ENCODE measurements around the gene PLEKHG2. TPM values are rescaled to one million over a fixed set of nuclear protein-coding genes. Genes with fewer than 3 reads are reported as not detected.

Gene PLEKHG2
- total and polyA plus RNA-seq, 9 of the 15 experiments (the other 6 are each of a cell fraction or from before 2014, with no cell fraction given): 0.98 to 45.7 (median 9.8) TPM

GRCh38 chr19:39428283-39429112 lies 16.0 kb downstream of the PLEKHG2 start:
- Histone ChIP-seq H2AFZ (ENCODE audit: low read depth, low read length) (no peak overlapping the region), H3K4me3 (no peak overlapping the region)

GRCh38 chr19:39430675-39431593 lies 18.5 kb downstream of the PLEKHG2 start:
- intact Hi-C loops (cut with micrococcal nuclease): no loop called here
- TF ChIP-seq E2F4 (CRISPR knock-in tag; IDR thresholded peaks at IDR 0.05; ENCODE audit: low read depth) (no peak), HNRNPK (IDR thresholded peaks at IDR 0.05; ENCODE audit: low read depth, low read length, poor library complexity, severe bottlenecking) (no peak), ZBTB43 (CRISPR knock-in tag; IDR thresholded peaks at IDR 0.05) (no peak), U2AF2 (optimal IDR thresholded peaks at IDR 0.05; ENCODE audit: low read depth, low read length) (no peak), NFIC (IDR thresholded peaks at IDR 0.05) (no peak), E2F6 (IDR thresholded peaks at IDR 0.05; ENCODE audit: borderline replicate concordance in 1 of 2, extremely low read depth in 1 of 2, insufficient read depth in 1 of 2, insufficient read length in 1 of 2, low read depth in 1 of 2, low read length in 1 of 2, poor library complexity in 1 of 2, severe bottlenecking in 1 of 2) (peak; percentile 70 to 91)

More at GRCh38 chr19:39428283-39429112, 16.0 kb downstream of the PLEKHG2 start:
- DNase-seq (ENCODE audit: extremely low read depth in 1 of 4, low spot score in 3 of 4) (no peak), FAIRE-seq (no peak), ATAC-seq (no peak)
- Histone ChIP-seq H4K20me1 (replicated peaks; ENCODE audit: control insufficient read depth, insufficient read depth, low read length) (peaks cover 8% of the 10 kb centered on the region; the same call in 1 of the 2 replicates), H3K27ac (ENCODE audit: extremely low read depth, low read depth, low read length) (no peak overlapping the region), H3K4me1 (replicated peaks in 1 of 2; ENCODE audit: control insufficient read depth in 2 of 2, insufficient read depth in 2 of 2, low read length in 2 of 2) (peaks cover 15 to 30% of the 10 kb centered on the region in 2 experiments), H3K9me1 (ENCODE audit: control insufficient read depth, insufficient read depth, low read length) (no peaks in the 10 kb centered on the region), H3K9me3 (replicated peaks; ENCODE audit: control insufficient read depth, insufficient read depth, low read depth, low read length) (no peaks in the 10 kb centered on the region), H3K4me2 (ENCODE audit: insufficient read depth, low read length) (no peak overlapping the region), H3K36me3 (ENCODE audit: control insufficient read depth, insufficient read depth, low read length) (peaks cover 27% of the 10 kb centered on the region), H3K27me3 (ENCODE audit: control insufficient read depth in 2 of 2, insufficient read depth in 2 of 2, low read length in 2 of 2) (no peaks in the 10 kb centered on the region), H3K9ac (ENCODE audit: insufficient read depth in 1 of 2, low read depth in 2 of 2, low read length in 2 of 2) (peak overlapping the region in 1 of 2 experiments; percentile 51; a peak in 2 of 4 replicates), H3K79me2 (ENCODE audit: control insufficient read depth, insufficient read depth, low read length) (peaks cover 9% of the 10 kb centered on the region)
- in situ Hi-C loops (cut with MboI): no loop called here
- no TSS peak for BruUV-seq (replicated peaks)
- ChIA-PET POLR2A (interaction anchor here (0.6 to 9.1 kb wide), 4 partner anchors 5 to 68 kb away, joined by 3 to 141 read pairs (median 5); partner anchors contain the start of gene RPS16), CTCF (ENCODE audit: low intra/inter-chr PET ratio) (no interaction called here)
- TF ChIP-seq POLR2G (IDR thresholded peaks at IDR 0.05; ENCODE audit: low read depth, low read length): peak; percentile 58
- no peak for TF ChIP-seq ZNF134 (CRISPR knock-in tag; conservative IDR thresholded peaks at IDR 0.05)
- intact Hi-C loops (cut with micrococcal nuclease): no loop called here
- whole genome bisulfite sequencing (ENCODE audit: insufficient coverage, low coverage, missing lambda C conversion rate): 68% methylated on average over 21 of the region's 23 CpGs

More at GRCh38 chr19:39430675-39431593, 18.5 kb downstream of the PLEKHG2 start:
- Histone ChIP-seq H3K9me1 (ENCODE audit: control insufficient read depth, insufficient read depth, low read length) (no peaks in the 10 kb centered on the region), H4K20me1 (replicated peaks; ENCODE audit: control insufficient read depth, insufficient read depth, low read length) (peaks cover 21% of the 10 kb centered on the region), H3K4me3 (no peak overlapping the region), H3K9me3 (replicated peaks; ENCODE audit: control insufficient read depth, insufficient read depth, low read depth, low read length) (no peaks in the 10 kb centered on the region), H3K27ac (ENCODE audit: extremely low read depth, low read depth, low read length) (peak overlapping the region; percentile 65), H3K4me1 (replicated peaks in 1 of 2; ENCODE audit: control insufficient read depth in 2 of 2, insufficient read depth in 2 of 2, low read length in 2 of 2) (peaks cover 28 to 35% of the 10 kb centered on the region in 2 experiments), H3K79me2 (ENCODE audit: control insufficient read depth, insufficient read depth, low read length) (peaks cover 32% of the 10 kb centered on the region), H3K27me3 (ENCODE audit: control insufficient read depth in 2 of 2, insufficient read depth in 2 of 2, low read length in 2 of 2) (no peaks in the 10 kb centered on the region), H3K4me2 (ENCODE audit: insufficient read depth, low read length) (peak overlapping the region; percentile 72), H3K36me3 (ENCODE audit: control insufficient read depth, insufficient read depth, low read length) (peaks cover 37% of the 10 kb centered on the region), H3K9ac (ENCODE audit: insufficient read depth in 1 of 2, low read depth in 2 of 2, low read length in 2 of 2) (peak overlapping the region; percentile 32 to 86), H2AFZ (ENCODE audit: low read depth, low read length) (peak overlapping the region; percentile 49)
- peak; percentile 73 for ATAC-seq
- WGBS (ENCODE audit: insufficient coverage, low coverage, missing lambda C conversion rate): 10% methylated on average over 25 of the region's 25 CpGs
- POLR2A ChIA-PET: interaction anchor here (6.2 kb wide), 1 partner anchor 7 kb away, joined by 141 read pairs; no protein-coding TSS in a partner anchor
- BruUV-seq (replicated peaks): no TSS peak
- DNase-seq (ENCODE audit: extremely low read depth in 1 of 4, low spot score in 3 of 4): peak; percentile 46 to 81 (median 59)
- FAIRE-seq: peak; percentile 97
- CTCF ChIA-PET (ENCODE audit: low intra/inter-chr PET ratio): no interaction called here
- in situ Hi-C loops (cut with MboI): no loop called here
